Measurements from ENCODE around the gene ZNF296. TPM values are rescaled to one million over a fixed set of nuclear protein-coding genes. Genes with fewer than 3 reads are reported as not detected.

ZNF296 gene
- total and polyA plus RNA-seq, 2 donors from 2014 or later, result 1.2 to 2.1 TPM

GRCh38 chr19:45056831-45057230, 19.4 kb downstream of the ZNF296 start:
- TF ChIP-seq CTCF (IDR thresholded peaks at IDR 0.05; ENCODE audit: borderline replicate concordance, extremely low read depth, insufficient read depth), result no peak
- H3K9ac ChIP-seq (ENCODE audit: low read length in 3 of 3), result no peak overlapping the region
- no peak overlapping the region for H3K27ac ChIP-seq (ENCODE audit: low read depth in 2 of 2, low read length in 2 of 2)
- intact Hi-C loops (cut with DNase I), result no loop called here
- no peak for FAIRE-seq
- no peaks in the 10 kb centered on the region for H3K27me3 ChIP-seq (ENCODE audit: control insufficient read depth, insufficient read depth, low read length)
- peaks cover 6 to 61% (median 41%) of the 10 kb centered on the region in 3 donors for H3K36me3 ChIP-seq (ENCODE audit: control insufficient read depth in 2 of 3, insufficient read depth in 3 of 3, low read length in 3 of 3)
- H3K9me3 ChIP-seq (ENCODE audit: control insufficient read depth in 2 of 3, insufficient read depth in 1 of 3, low read length in 3 of 3), result no peaks in the 10 kb centered on the region
- no peak for DNase-seq
- no peaks in the 10 kb centered on the region for H3K4me1 ChIP-seq (ENCODE audit: control insufficient read depth in 2 of 3, insufficient read depth in 2 of 3, low read depth in 1 of 3, low read length in 3 of 3)
- H3K4me3 ChIP-seq (ENCODE audit: low read length in 3 of 3), result no peak overlapping the region

- intact Hi-C loops (cut with DNase I), result no loop called here
- Histone ChIP-seq H3K36me3 (ENCODE audit: control insufficient read depth in 2 of 3, insufficient read depth in 3 of 3, low read length in 3 of 3) (peaks cover 2 to 23% (median 14%) of the 10 kb centered on the region in 3 donors), H3K27ac (ENCODE audit: low read depth in 2 of 2, low read length in 2 of 2) (no peak overlapping the region), H3K9me3 (ENCODE audit: control insufficient read depth in 2 of 3, insufficient read depth in 1 of 3, low read length in 3 of 3) (no peaks in the 10 kb centered on the region), H3K4me1 (ENCODE audit: control insufficient read depth in 2 of 3, insufficient read depth in 2 of 3, low read depth in 1 of 3, low read length in 3 of 3) (no peaks in the 10 kb centered on the region), H3K9ac (ENCODE audit: low read length in 3 of 3) (no peak overlapping the region), H3K27me3 (ENCODE audit: control insufficient read depth, insufficient read depth, low read length) (no peaks in the 10 kb centered on the region), H3K4me3 (ENCODE audit: low read length in 3 of 3) (no peak overlapping the region)
- FAIRE-seq (no peak), DNase-seq (no peak)
- TF ChIP-seq CTCF (IDR thresholded peaks at IDR 0.05; ENCODE audit: borderline replicate concordance, extremely low read depth, insufficient read depth), result no peak
Observed at GRCh38 chr19:45051929-45052579, 24.2 kb downstream of the ZNF296 start.

GRCh38 chr19:45050036-45050435, 26.2 kb downstream of the ZNF296 start:
- no peak overlapping the region for H3K4me3 ChIP-seq (ENCODE audit: low read length in 3 of 3)
- no peaks in the 10 kb centered on the region for H3K4me1 ChIP-seq (ENCODE audit: control insufficient read depth in 2 of 3, insufficient read depth in 2 of 3, low read depth in 1 of 3, low read length in 3 of 3)
- H3K27me3 ChIP-seq (ENCODE audit: control insufficient read depth, insufficient read depth, low read length), result no peaks in the 10 kb centered on the region
- peaks cover 2 to 24% (median 13%) of the 10 kb centered on the region in 3 donors for H3K36me3 ChIP-seq (ENCODE audit: control insufficient read depth in 2 of 3, insufficient read depth in 3 of 3, low read length in 3 of 3)
- H3K27ac ChIP-seq (ENCODE audit: low read depth in 2 of 2, low read length in 2 of 2), result no peak overlapping the region
- FAIRE-seq (no peak), DNase-seq (no peak)
- TF ChIP-seq CTCF (IDR thresholded peaks at IDR 0.05; ENCODE audit: borderline replicate concordance, extremely low read depth, insufficient read depth), result no peak
- intact Hi-C loops (cut with DNase I), result no loop called here
- H3K9me3 ChIP-seq (ENCODE audit: control insufficient read depth in 2 of 3, insufficient read depth in 1 of 3, low read length in 3 of 3), result no peaks in the 10 kb centered on the region
- no peak overlapping the region for H3K9ac ChIP-seq (ENCODE audit: low read length in 3 of 3)

All from kidney (tissue), 14 donors.